CD4-positive, alpha-beta T cell treated with Interleukin-12 subunit alpha and Interleukin-12 subunit beta, for 1 hour (primary cell): ENCODE data around the gene RLN3.
A peak's percentile ranks its signal among the peaks of the same experiment; 100 is the strongest.
"Not testable (repeated sequence)": the region's sequence is repeated elsewhere in the genome, so short reads cannot be mapped to it uniquely, and the experiment has no call there.

Experiments
- DNase-seq: peaks from one replicate; pipeline ENCODE4 v3.0.0-alpha.2; 2020

The RLN3 gene

DNA sequence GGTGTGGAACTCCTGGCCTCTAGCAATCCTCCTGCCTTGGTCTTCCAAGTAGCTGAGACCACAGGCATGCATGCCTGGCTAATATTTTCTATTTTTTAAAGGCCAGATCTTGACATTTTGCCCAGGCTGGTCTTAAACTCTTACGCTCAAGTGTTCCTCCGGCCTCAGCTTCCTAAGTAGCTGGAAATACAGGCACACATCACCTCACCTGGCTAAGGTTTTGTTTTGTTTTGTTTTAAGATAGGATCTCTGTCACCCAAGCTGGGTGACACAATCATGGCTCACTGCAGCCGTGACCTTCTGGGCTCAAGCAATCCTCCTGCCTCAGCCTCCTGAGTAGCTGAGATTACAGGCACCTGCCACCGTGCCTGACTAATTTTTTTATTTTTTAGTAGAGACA, 5.5 kb upstream of the RLN3 start:
- no peak for DNase-seq

DNA sequence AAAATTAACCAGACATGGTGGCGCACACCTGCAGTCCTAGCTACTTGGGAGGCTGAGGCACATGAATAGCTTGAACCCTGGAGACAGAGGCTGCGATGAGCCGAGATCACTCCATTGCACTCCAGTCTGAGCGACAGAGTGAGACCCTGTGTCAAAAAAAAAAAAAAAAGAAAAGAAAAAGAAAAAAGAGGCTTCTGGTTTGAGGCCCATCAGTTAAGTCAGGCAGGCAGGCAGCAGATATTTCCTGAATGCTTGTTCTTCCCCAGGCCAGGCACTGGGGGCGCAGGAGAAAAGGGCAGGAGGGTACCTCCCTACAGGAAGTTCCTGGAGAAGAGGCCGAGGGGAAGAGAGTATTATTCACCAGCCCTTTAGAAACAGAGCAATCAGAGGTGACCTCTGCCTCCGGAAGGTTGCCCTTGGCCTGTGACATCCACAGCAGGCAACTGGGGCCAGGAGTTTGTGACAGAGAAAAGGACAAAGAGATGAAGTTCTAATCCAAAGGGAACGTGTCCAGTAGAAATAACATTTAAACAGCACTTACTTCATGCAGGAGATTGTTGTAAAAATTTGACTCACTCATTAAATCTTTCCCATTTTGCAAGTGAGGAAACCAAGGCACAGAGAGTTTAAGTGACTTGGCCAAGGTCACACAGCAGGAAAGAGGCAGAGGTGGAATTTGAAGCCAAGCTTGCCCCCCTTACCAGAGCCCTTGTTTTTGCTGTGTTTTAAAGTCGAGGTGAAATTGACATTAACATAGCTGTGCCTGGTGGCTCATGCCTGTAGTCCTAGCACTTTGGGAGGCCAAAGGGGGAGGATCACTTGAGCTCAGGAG, 4.3 kb upstream of the RLN3 start:
- DNase-seq = peak; percentile 24

DNA sequence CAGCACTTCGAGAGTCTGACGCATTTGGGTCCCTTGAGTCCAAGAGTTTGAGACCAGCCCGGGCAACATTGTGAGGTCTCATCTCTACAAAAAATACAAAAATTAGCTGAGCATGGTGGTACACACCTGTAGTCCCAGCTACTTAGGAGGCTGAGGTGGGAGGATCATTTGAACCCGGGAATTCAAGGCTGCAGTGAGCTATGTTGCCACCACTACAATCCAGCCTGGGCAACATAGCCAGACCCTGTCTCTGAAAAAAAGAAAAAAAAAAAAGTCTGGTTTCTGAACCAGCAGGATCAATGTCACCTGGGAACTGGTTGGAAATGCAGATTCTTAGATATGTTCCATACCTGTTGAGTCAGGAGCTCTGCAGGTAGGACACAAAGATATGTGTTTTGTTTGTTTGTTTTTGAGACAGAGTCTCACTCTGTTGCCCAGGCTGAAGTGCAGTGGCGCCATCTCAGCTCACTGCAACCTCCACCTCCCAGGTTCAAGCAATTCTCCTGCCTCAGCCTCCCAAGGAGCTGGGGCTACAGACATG, 1.2 kb upstream of the RLN3 start:
- DNase-seq = not testable (repeated sequence)

DNA sequence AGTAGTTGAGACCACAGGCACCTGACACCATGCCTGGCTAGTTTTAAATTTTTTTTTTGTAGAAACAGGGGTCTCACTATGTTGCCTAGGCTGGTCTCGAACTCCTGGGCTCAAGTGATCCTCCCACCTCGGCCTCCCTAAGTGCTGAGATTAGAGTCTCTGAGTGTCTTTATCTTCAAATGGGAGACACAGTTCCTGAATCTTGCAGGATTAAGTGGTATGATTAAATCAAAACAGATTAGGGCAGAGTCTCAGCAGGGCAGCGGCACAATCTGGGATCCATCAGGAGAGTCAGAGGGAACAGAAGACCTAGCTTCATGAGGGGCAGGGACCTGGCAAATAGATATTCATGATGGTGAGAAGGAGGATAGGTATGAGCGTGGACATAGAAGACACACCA, 953 bp downstream of the RLN3 start:
- DNase-seq = no peak

DNA sequence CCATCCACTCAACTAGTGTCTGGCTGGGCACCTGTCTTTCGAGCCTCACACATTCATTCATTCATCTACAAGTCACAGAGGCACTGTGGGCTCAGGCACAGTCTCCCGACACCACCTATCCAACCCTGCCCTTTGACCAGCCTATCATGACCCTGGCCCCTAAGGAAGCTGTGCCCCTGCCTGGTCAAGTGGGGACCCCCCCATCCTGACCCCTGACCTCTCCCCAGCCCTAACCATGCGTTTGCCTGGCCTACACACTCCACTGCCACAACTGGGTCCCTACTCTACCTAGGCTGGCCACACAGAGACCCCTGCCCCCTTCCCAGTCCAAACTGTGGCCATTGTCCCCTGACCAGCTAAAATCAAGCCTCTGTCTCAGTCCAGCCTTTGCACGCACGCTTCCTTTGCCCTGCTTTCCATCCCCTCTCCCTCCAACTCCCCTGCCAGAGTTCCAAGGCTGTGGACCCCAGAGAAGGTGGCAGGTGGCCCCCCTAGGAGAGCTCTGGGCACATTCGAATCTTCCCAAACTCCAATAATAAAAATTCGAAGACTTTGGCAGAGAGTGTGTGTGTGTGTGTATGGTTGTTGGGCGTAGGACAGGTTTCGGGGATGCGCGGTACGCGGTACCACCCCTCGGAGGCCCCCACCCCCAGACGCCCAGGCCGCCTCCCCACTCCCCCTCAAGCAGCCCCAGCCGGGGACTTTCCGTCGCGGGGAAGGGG, 3.2 kb downstream of the RLN3 start:
- DNase-seq = peak; percentile 90

DNA sequence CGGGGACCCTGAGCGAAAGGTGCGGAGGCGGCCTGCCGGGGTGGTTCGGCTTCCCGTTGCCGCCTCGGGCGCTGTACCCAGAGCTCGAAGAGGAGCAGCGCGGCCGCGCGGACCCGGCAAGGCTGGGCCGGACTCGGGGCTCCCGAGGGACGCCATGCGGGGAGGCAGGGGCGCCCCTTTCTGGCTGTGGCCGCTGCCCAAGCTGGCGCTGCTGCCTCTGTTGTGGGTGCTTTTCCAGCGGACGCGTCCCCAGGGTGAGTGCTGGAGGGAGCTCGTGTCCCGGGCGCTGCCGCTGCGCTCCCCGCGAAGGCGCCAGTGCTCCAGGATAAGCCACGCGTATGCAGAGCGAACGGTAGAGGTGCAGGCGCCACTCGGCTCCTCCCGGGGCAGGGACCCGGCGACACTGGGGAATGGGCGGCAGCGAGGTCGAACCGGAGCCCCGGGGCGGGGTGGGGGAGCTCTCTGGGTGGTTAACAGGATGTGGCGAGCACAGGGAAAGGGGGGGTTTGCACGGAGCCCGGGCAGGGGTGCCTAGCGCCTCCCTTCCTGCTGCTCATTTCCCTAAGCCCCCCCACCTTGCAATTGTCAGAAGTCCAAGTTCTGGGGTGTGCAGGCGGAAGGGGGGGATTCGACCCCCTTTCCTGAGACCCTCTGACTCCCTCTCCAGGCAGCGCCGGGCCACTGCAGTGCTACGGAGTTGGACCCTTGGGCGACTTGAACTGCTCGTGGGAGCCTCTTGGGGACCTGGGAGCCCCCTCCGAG, 4.0 kb downstream of the RLN3 start, which contains the start of gene IL27RA:
Gene IL27RA, plus strand, starts transcription at position 44 of the 762 bp plus-strand sequence. Its CDS starts 111 bp downstream, at position 155.
- peak; percentile 87 for DNase-seq

DNA sequence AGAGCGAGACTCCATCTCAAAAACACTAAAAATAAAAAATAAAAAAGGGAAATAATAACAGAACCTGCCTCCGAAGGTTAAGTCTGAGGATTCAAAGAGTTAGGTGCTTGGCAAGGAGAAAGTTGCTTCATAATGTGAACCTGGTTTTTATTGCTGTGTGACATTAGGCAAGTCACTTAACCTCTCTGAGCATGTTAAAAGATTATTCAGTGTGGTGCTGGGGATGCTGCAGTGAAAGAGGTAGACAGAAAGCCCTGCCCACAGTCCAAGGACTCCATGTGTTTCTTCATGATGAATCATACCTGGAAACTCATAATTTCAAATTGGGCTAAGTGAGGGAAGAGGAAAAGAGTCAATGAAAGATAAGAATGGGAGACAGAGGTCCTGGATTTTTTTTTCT, 6.0 kb downstream of the RLN3 start:
- no peak for DNase-seq

DNA sequence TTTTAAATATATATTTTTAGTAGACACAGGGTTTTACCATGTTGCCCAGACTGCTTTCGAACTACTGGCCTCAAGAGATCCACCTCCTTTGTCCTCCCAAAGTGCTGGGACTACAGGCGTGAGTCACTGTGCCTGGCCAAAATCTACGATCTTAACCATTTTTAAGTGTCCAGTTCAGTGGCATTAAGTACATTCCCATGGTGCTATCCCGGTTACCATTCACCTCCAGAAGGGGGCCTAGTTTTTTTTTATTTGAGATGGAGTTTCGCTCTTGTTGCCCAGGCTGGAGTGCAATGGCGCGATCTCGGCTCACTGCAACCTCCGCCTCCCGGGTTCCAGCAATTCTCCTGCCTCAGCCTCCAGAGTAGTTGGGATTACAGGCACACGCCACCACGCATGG, 7.2 kb downstream of the RLN3 start:
- DNase-seq = not testable (repeated sequence)

DNA sequence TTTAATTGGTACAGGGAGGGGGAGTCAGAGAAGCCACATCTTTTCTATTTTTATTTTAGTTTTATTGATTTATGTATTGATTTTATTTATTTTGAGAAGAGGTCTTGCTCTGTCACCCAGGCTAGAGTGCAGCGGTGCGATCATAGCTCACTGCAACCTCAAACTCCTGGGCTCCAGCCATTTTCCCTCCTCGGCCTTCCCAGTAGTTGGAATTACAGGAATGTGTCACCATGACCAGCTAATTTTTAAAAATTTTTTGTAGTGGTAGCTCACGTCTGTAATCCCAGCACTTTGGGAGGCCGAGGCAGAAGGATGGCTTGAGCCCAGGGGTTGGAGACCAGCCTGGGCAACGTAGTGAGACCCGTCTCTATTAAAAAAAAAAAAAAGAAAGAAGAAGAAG, 7.8 kb downstream of the RLN3 start:
- DNase-seq = no peak

DNA sequence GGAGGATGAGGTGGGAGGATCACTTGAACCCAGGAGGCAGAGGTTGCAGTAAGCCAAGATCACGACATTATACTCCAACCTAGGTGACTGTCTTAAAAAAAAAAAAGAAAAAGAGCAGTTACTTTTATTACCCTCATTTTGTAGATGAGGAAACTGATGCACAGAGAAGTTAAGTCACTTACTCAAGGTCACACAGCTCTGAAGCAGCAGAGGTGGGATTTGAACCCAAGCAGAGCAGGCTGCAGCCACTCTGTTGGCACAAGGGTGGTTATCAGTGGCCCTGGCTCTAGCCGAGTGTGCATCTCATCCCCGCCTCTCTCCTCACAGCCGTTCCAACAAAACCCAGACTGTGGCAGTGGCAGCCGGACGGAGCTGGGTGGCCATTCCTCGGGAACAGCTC, 11.2 kb downstream of the RLN3 start:
- DNase-seq = no peak

DNA sequence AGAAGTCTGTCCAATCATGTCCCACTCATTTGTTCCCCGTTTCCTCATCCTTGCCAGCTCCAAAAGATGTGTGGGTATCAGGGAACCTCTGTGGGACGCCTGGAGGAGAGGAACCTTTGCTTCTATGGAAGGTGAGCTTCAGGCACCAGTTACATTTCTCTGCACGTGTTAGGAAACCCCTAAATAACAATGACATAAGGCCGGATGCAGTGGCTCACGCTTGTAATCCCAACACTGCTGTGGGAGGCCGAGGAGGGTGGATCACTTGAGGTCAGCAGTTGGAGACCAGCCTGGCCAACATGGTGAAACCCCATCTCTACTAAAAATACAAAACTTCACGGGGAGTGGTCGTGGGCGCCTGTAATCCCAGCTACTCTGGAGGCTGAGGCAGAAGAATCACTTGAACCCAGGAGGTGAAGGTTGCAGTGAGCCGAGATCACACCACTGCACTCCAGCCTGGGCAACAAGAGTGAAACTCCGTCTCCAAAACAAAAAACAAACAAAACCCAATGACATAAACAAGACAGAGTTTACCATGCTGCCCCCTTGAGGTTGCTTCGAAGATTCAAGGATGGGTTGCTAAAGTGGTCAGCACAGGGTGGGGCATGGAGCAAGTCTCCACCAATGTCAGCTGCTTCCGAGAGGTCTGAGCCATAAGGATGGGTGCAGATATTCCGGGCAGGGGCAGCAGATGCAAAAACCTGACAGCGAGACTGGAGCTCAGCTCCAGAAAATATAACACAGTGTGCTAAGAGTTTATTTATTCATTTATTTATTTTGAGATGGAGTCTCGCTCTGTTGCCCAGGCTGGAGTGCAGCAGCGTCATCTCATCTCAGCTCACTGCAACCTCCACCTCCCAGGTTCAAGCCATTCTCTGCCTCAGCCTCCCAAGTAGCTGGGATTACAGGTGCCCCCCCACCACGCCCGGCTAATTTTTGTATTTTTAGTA, 15.0 kb downstream of the RLN3 start:
- DNase-seq = peak; percentile 75

DNA sequence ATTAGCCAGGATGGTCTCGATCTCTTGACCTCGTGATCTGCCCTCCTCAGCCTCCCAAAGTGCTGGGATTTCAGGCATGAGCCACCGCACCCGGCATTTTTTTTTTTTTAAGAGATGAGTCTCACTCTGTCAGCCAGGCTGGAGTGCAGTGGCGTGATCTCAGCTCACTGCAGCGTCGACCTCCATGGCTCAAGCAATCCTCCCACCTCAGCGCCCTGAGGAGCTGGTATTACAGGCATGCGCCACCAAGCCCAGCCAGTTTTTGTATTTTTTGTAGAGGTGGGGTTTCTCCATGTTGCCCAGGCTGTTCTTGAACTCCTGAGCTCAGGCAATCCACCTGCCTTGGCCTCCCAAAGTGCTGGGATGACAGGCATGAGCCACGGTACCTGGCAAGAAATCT, 19.9 kb downstream of the RLN3 start:
- not testable (repeated sequence) for DNase-seq

DNA sequence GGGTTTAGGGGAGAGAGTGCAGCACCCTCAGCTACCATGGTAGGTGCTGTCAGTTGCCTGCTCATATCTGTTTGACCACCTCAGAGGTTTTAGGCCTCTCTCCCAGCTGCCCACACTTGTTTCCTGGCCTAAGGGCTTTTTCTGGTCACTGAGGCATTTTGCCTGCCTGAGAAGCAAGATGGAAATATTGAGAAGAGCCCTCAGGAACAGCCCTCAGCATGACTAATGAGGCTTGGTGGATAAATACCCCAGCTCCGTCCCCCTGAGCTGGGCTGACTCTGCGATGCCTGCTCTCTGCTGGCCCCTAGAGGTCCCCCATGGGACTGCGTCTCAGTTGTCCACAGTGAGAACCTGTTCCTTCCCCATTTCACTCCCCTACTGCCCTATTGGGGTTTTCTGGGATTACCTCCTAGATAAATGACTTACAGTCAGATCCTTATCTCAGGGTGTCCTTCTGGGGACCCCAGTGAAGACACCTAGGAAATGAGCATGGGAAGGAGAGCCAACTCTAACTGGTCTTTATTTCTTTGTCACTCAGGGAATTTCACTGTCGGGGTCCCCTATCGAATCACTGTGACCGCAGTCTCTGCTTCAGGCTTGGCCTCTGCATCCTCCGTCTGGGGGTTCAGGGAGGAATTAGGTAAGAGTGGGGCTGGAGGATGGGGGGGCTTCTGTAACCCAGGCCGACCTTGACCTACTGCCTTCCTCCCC, 20.6 kb downstream of the RLN3 start:
- peak; percentile 80 for DNase-seq

DNA sequence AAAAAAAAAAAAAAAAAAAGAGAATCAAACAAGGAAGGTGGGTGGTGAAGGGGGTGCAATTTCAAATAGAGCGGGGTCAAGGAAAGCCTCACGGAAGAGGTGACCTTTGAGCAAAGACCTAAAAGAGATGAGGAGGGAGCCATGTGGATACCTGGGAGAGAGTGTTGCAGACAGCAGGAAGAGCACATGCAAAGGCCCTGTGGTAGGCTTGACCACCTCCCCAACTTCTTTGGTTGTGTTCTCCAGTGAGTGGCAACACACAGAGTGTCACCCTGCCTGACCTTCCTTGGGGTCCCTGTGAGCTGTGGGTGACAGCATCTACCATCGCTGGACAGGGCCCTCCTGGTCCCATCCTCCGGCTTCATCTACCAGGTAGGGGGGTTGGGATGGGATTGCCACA, 22.6 kb downstream of the RLN3 start:
- no peak for DNase-seq

DNA sequence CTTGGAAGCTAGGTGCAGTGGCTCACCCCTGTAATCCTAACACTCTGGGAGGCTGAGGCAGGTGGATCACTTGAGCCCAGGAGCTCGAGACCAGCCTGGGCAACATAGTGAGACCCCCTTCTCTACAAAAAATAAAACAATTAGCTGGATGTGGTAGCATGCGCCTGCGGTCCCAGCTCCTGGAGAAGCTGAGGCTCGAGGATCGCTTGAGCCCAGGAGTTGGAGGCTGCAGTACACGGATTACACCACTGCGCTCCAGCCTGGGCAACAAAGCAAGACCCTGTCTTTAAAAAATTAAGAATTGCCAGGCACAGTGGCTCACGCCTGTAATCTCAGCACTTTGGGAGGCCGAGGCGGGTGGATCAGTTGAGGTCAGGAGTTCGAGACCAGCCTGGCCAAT, 23.0 kb downstream of the RLN3 start:
- not testable (repeated sequence) for DNase-seq

DNA sequence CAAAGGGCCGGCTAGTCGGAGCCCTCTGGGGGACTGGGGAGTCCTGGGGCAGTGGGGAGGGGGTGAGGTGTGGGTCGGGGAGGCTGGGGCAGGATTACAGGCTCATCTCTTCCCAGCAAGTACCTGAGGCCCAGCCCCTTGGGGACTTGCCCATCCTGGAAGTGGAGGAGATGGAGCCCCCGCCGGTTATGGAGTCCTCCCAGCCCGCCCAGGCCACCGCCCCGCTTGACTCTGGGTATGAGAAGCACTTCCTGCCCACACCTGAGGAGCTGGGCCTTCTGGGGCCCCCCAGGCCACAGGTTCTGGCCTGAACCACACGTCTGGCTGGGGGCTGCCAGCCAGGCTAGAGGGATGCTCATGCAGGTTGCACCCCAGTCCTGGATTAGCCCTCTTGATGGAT, 24.0 kb downstream of the RLN3 start:
- no peak for DNase-seq

DNA sequence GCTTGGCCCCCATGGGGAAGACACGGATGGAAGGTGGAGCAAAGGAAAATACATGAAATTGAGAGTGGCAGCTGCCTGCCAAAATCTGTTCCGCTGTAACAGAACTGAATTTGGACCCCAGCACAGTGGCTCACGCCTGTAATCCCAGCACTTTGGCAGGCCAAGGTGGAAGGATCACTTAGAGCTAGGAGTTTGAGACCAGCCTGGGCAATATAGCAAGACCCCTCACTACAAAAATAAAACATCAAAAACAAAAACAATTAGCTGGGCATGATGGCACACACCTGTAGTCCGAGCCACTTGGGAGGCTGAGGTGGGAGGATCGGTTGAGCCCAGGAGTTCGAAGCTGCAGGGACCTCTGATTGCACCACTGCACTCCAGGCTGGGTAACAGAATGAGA, 24.5 kb downstream of the RLN3 start:
- DNase-seq = no peak

DNA sequence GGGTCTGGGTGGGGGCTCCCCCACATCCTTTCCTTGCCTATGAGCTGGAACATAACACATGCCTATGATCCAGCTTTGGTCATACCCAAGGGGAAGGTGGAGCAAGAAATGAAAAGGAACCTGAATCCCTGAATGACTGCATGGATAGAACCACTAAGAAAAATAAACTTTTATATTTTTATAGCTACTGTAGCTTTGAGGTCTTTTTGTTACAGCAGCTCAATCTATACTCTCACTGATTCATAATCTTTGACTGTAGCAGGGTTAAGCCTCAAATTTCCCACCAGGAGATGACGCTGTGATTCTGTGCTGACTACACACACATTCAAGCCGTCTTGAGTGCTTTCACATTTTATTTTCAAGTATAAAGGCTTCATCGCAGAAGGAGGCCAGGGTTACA, 25.1 kb downstream of the RLN3 start:
- no peak for DNase-seq

DNA sequence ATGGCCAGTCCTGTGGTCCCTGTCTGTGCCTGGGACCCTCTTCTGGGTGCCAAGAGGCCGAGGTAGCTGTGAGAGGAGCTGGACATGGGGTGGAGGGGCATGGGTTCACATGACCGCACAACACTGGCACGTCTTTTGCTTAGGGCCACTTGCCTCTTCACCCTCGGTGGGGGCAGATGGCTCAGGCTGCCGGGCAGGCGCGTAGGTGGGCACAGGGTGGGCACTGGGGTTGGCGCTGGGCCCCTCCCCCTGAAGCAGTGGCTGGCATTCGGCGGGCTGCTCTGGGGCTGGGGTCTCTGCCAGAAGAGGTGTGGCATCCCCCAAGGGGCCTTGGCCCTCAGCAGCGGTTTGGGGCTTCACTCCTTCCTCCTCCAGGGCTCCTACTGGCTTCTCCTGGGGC, 25.6 kb downstream of the RLN3 start:
- DNase-seq = no peak

DNA sequence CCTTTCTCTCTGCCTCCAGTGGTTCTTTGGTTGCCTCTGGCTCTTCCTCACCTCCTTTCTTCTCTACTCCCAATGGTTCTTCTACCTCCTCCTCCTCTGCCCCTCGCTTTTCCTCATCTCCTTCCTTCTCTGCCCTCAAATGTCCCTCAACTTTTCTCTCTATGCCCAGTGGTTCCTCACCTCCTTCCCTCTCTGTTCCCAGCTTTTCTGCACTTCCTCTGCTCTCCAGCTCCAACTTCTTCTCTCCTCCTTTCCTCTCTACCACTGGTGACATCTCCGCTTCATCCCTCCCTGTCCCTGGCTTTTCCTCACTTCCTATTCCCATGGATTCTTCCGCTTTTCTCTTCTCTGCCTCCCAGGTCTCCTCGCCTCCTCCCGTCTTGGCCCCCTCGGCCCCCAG, 26.2 kb downstream of the RLN3 start:
- DNase-seq = no peak

DNA sequence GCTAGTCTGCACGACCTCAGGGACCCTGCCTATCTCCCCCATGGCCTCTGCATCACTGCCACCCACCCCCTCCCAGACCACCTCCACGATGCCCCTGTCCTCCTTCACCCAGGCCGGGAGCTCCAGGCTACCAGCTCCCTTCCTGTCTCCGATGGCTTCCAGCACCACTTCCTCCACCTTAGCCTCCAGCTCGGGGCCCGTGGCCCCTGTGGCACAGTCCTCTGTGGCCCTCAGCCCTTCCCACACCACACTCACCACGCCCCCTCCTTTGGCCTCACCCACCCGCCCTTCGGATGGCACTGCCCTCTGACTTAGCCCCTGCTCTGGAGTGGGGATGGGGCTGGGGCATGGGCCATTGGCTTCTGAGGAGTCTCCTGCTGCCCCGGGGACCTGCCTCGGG, 26.8 kb downstream of the RLN3 start:
- DNase-seq = no peak
